Neural cell (in vitro differentiated cells): ENCODE data around the gene CMTM6.

Experiments
- EP300 ChIP-seq: fragments of 450-650 bp; conservative IDR thresholded peaks from 2 replicates; pipeline ENCODE4 v1.6.1; 2014; ENCODE audit warnings: antibody characterized with exemption, mild to moderate bottlenecking, moderate library complexity; ENCODE audit not compliant: poor library complexity, severe bottlenecking
- MXI1 ChIP-seq: fragments of 450-650 bp; conservative IDR thresholded peaks from 2 replicates; pipeline ENCODE4 v1.6.1; 2014; ENCODE audit warnings: antibody characterized with exemption, mild to moderate bottlenecking; ENCODE audit not compliant: poor library complexity, severe bottlenecking
- RAD21 ChIP-seq: fragments of 450-650 bp; conservative IDR thresholded peaks from 2 replicates; pipeline ENCODE4 v1.6.1; 2014; ENCODE audit warnings: antibody characterized with exemption, mild to moderate bottlenecking, moderate library complexity
- TAF1 ChIP-seq: IDR thresholded peaks from 2 replicates; pipeline ENCODE4 v1.6.1; 2012; ENCODE audit warnings: low read depth
- TF ChIP-seq, protein P1 (sequence below): fragments of 450-650 bp; IDR thresholded peaks from 2 replicates; pipeline ENCODE4 v1.5.1; 2014; ENCODE audit warnings: antibody characterized with exemption, mild to moderate bottlenecking, moderate library complexity; ENCODE audit not compliant: poor library complexity, severe bottlenecking
- TF ChIP-seq, protein P2 (sequence below): IDR thresholded peaks from 2 replicates; pipeline ENCODE4 v1.6.1; 2012; ENCODE audit warnings: borderline replicate concordance

DNA sequence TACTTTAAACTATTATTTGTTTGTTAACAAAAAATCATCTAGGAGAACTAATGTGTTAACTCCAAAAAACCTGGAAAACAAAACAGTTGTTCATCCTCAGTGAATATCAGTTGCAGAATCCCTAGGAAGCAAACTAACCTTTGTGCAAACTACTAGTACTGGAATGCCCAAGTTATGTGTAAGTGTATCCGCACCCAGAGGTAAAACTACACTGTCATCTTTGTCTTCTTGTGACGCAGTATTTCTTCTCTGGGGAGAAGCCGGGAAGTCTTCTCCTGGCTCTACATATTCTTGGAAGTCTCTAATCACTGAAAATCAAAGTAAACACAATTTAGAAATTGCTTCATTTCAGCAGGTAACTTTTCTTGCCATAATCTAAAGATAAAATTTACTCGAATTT, 38.2 kb upstream of the CMTM6 start:
- TF ChIP-seq, protein P1, sequence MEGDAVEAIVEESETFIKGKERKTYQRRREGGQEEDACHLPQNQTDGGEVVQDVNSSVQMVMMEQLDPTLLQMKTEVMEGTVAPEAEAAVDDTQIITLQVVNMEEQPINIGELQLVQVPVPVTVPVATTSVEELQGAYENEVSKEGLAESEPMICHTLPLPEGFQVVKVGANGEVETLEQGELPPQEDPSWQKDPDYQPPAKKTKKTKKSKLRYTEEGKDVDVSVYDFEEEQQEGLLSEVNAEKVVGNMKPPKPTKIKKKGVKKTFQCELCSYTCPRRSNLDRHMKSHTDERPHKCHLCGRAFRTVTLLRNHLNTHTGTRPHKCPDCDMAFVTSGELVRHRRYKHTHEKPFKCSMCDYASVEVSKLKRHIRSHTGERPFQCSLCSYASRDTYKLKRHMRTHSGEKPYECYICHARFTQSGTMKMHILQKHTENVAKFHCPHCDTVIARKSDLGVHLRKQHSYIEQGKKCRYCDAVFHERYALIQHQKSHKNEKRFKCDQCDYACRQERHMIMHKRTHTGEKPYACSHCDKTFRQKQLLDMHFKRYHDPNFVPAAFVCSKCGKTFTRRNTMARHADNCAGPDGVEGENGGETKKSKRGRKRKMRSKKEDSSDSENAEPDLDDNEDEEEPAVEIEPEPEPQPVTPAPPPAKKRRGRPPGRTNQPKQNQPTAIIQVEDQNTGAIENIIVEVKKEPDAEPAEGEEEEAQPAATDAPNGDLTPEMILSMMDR, result no peak
- TF ChIP-seq RAD21, result no peak
- no peak for TF ChIP-seq TAF1
- TF ChIP-seq EP300, result no peak
- no peak for TF ChIP-seq MXI1
- TF ChIP-seq, protein P2, sequence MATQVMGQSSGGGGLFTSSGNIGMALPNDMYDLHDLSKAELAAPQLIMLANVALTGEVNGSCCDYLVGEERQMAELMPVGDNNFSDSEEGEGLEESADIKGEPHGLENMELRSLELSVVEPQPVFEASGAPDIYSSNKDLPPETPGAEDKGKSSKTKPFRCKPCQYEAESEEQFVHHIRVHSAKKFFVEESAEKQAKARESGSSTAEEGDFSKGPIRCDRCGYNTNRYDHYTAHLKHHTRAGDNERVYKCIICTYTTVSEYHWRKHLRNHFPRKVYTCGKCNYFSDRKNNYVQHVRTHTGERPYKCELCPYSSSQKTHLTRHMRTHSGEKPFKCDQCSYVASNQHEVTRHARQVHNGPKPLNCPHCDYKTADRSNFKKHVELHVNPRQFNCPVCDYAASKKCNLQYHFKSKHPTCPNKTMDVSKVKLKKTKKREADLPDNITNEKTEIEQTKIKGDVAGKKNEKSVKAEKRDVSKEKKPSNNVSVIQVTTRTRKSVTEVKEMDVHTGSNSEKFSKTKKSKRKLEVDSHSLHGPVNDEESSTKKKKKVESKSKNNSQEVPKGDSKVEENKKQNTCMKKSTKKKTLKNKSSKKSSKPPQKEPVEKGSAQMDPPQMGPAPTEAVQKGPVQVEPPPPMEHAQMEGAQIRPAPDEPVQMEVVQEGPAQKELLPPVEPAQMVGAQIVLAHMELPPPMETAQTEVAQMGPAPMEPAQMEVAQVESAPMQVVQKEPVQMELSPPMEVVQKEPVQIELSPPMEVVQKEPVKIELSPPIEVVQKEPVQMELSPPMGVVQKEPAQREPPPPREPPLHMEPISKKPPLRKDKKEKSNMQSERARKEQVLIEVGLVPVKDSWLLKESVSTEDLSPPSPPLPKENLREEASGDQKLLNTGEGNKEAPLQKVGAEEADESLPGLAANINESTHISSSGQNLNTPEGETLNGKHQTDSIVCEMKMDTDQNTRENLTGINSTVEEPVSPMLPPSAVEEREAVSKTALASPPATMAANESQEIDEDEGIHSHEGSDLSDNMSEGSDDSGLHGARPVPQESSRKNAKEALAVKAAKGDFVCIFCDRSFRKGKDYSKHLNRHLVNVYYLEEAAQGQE, result no peak
